Ovary (tissue), 9 donors: ENCODE results near the gene AFAP1. TPM values are rescaled to one million over a fixed set of nuclear protein-coding genes. Genes with fewer than 3 reads are reported as not detected.

Experiments
- DNase-seq, 5 donors: peaks; one replicate each; pipeline ENCODE4 v3.0.0-alpha.2; 2019 to 2020
- H3K27ac ChIP-seq, 2 donors: fragments of 200-600 bp; one replicate each; pipeline versions ENCODE4 v1.5.1 to v1.8.0; 2019 to 2022
- H3K27me3 ChIP-seq: fragments of 200-600 bp; one replicate; pipeline ENCODE4 v1.8.0; 2022
- H3K36me3 ChIP-seq: fragments of 200-600 bp; sonication (generic); one replicate; pipeline ENCODE4 v1.5.1; 2019
- H3K4me1 ChIP-seq: one replicate; pipeline ENCODE4 v1.8.1; 2013; ENCODE audit warnings: mild to moderate bottlenecking, moderate library complexity; ENCODE audit not compliant: insufficient read depth
- H3K4me3 ChIP-seq: fragments of 200-600 bp; sonication (generic); one replicate; pipeline ENCODE4 v1.5.1; 2017
- H3K9me3 ChIP-seq, 2 donors: fragments of 200-600 bp in 1 of 2; sonication (generic) in 1 of 2; one replicate each; pipeline versions ENCODE4 v1.5.1 to v1.8.1; 2013 to 2019; ENCODE audit warnings: mild to moderate bottlenecking in 1 of 2, moderate library complexity in 1 of 2
- CTCF ChIP-seq, 3 donors: fragments of 450-650 bp in 2 of 3; fragments of 200-600 bp in 1 of 3; IDR thresholded peaks; one replicate each; pipeline versions ENCODE4 v1.5.1 to v1.8.0; 2016 to 2022; ENCODE audit warnings: antibody characterized with exemption in 3 of 3, mild to moderate bottlenecking in 1 of 3
- EP300 ChIP-seq: sonication (generic); formaldehyde crosslinking; IDR thresholded peaks from one replicate; pipeline ENCODE4 v1.6.1; 2017; ENCODE audit warnings: antibody characterized with exemption
- POLR2A ChIP-seq: fragments of 450-650 bp; IDR thresholded peaks from one replicate; pipeline ENCODE4 v1.6.1; 2017; ENCODE audit warnings: antibody characterized with exemption, mild to moderate bottlenecking, moderate library complexity
- WGBS, 3 donors: extraction: QIAGEN DNeasy Blood & Tissue Kit in 1 of 3; methylation state at CpG; one replicate each; pipeline versions ENCODE4 v1.1.5 to v1.1.7; 2013 to 2017; 5-methylcytosine and 5-hydroxymethylcytosine counted together
- intact Hi-C, 4 donors: fragments of 100-400 bp; cut with DNase I; formaldehyde crosslinking; loops; one replicate each; pipeline versions ENCODE4 v1.11.0 to v1.15.1; 2022 to 2023
- polyA plus RNA-seq, 2 donors: library from polyadenylated mRNA; stranded (reverse); fragments of 200-250 nt in 1 of 2; fragments of 350-450 nt in 1 of 2; fragmentation: Illumina TruSeq in 1 of 2; extraction: RNeasy Lipid Tissue Mini Kit (QIAGEN cat#74804) in 1 of 2; gene quantifications; one replicate each; pipeline ENCODE4 v1.2.3, GENCODE V29; 2013 to 2014
- total RNA-seq, 7 donors: library from RNA; depleted of rRNA in 2 of 7; stranded (reverse); fragments of >200 nt in 2 of 7; fragmentation: NEBNext Ultra II Directional in 3 of 7; extraction: Animal tissue kit (Norgen Biotek cat#: 25700) in 3 of 7; gene quantifications; one replicate each; pipeline versions ENCODE4 v1.1.0 to v1.2.4, GENCODE V29; 2016 to 2023
- donor health status: DM: no; HTN: no; CAD: no; lungs with moderate emphysema.
- donor health status: DM: no; HTN: no; CAD: no.
- donor health status: Bipolar disorder and iron deficiency.
- donor health status: DM: yes; HTN: yes; CAD: no.
- donor health status: DM: no; HTN: no; CAD: no.
- donor health status: DM: yes; HTN: yes; CAD: no.

The AFAP1 gene
- total and polyA plus RNA-seq, 9 donors: 8.6 to 42.3 (median 23.0) TPM

GRCh38 chr4:7759635-7760034 is 180.0 kb downstream of the AFAP1 start:
- WGBS, 3 donors: 83 to 93% (median 87%) methylated on average over 7 of the region's 7 CpGs
- H3K27ac ChIP-seq: no peak overlapping the region

GRCh38 chr4:7759216-7759615 is 180.4 kb downstream of the AFAP1 start:
- no peak overlapping the region for H3K27ac ChIP-seq
- WGBS, 3 donors: 53 to 84% (median 75%) methylated on average over 12 of the region's 12 CpGs
- no peaks in the 10 kb centered on the region for H3K27me3 ChIP-seq
- H3K4me1 ChIP-seq: peaks cover 8% of the 10 kb centered on the region
- H3K36me3 ChIP-seq: no peaks in the 10 kb centered on the region
- no peak overlapping the region for H3K4me3 ChIP-seq
- DNase-seq: no peak
- H3K9me3 ChIP-seq: no peaks in the 10 kb centered on the region
- TF ChIP-seq POLR2A (no peak), CTCF (IDR thresholded peaks at IDR 0.05) (no peak), EP300 (no peak)
- intact Hi-C loops: no loop called here

More at GRCh38 chr4:7759635-7760034, 180.0 kb downstream of the AFAP1 start:
- TF ChIP-seq POLR2A (no peak), CTCF (IDR thresholded peaks at IDR 0.05) (no peak), EP300 (no peak)
- no peaks in the 10 kb centered on the region for H3K9me3 ChIP-seq
- H3K4me1 ChIP-seq: peaks cover 6% of the 10 kb centered on the region
- no peaks in the 10 kb centered on the region for H3K27me3 ChIP-seq
- H3K4me3 ChIP-seq: no peak overlapping the region
- no peak for DNase-seq
- no peaks in the 10 kb centered on the region for H3K36me3 ChIP-seq
- intact Hi-C loops: loop anchor here in 1 of 4 donors (5.0 kb wide), 1 partner anchor 43 kb away; no protein-coding TSS in a partner anchor

- no peak for DNase-seq
- H3K4me1 ChIP-seq: peaks cover 8% of the 10 kb centered on the region
Observed at GRCh38 chr4:7758476-7758875, 181.2 kb downstream of the AFAP1 start.

GRCh38 chr4:7757501-7758471 is 181.9 kb downstream of the AFAP1 start:
- Histone ChIP-seq H3K4me1 (peaks cover 8% of the 10 kb centered on the region), H3K27ac (no peak overlapping the region), H3K36me3 (no peaks in the 10 kb centered on the region), H3K4me3 (no peak overlapping the region), H3K9me3 (no peaks in the 10 kb centered on the region), H3K27me3 (no peaks in the 10 kb centered on the region)
- intact Hi-C loops: no loop called here
- 56 to 63% (median 61%) methylated on average over 22 of the region's 22 CpGs for WGBS, 3 donors
- no peak for DNase-seq
- no peak for TF ChIP-seq EP300
- TF ChIP-seq POLR2A: no peak
- no peak for TF ChIP-seq CTCF (IDR thresholded peaks at IDR 0.05)

More at GRCh38 chr4:7758476-7758875, 181.2 kb downstream of the AFAP1 start:
- intact Hi-C loops: no loop called here
- Histone ChIP-seq H3K27me3 (no peaks in the 10 kb centered on the region), H3K4me3 (no peak overlapping the region), H3K27ac (no peak overlapping the region), H3K36me3 (no peaks in the 10 kb centered on the region), H3K9me3 (no peaks in the 10 kb centered on the region)
- TF ChIP-seq POLR2A (no peak), EP300 (no peak), CTCF (IDR thresholded peaks at IDR 0.05) (no peak)
- WGBS, 3 donors: 85 to 87% (median 87%) methylated on average over 11 of the region's 11 CpGs
